ENCODE results near the gene CADPS2.

CADPS2 gene

GRCh38 chr7:122766593-122766992, 119.7 kb downstream of the CADPS2 start:
- DNase-seq = no peak

- DNase-seq = no peak
These were observed 121.4 kb downstream of the CADPS2 start for GRCh38 chr7:122764902-122765301.

- no peak for DNase-seq
These were observed 122.2 kb downstream of the CADPS2 start for GRCh38 chr7:122764020-122764419.

- DNase-seq = no peak
These were observed 124.2 kb downstream of the CADPS2 start for GRCh38 chr7:122762071-122762470.

GRCh38 chr7:122758501-122758900, 127.8 kb downstream of the CADPS2 start:
- DNase-seq = no peak

GRCh38 chr7:122756860-122757259, 129.4 kb downstream of the CADPS2 start:
- DNase-seq = no peak

- no peak for DNase-seq
These were observed 130.6 kb downstream of the CADPS2 start for GRCh38 chr7:122755696-122756095.

- DNase-seq = no peak
These were observed 133.7 kb downstream of the CADPS2 start for GRCh38 chr7:122752583-122752982.

- no peak for DNase-seq
These were observed 135.9 kb downstream of the CADPS2 start for GRCh38 chr7:122750389-122750788.

GRCh38 chr7:122748195-122748594, 138.1 kb downstream of the CADPS2 start:
- DNase-seq = no peak

- no peak for DNase-seq
These were observed 139.3 kb downstream of the CADPS2 start for GRCh38 chr7:122746948-122747347.

- DNase-seq = peak; percentile 26
These were observed 143.0 kb downstream of the CADPS2 start for GRCh38 chr7:122743211-122743610.

- DNase-seq = no peak
These were observed 147.3 kb downstream of the CADPS2 start for GRCh38 chr7:122738947-122739346.

- DNase-seq = no peak
These were observed 150.1 kb downstream of the CADPS2 start for GRCh38 chr7:122736183-122736582.

- DNase-seq = no peak
These were observed 158.5 kb downstream of the CADPS2 start for GRCh38 chr7:122727759-122728158.

- DNase-seq = no peak
These were observed 158.9 kb downstream of the CADPS2 start for GRCh38 chr7:122727354-122727753.

GRCh38 chr7:122726881-122727280, 159.4 kb downstream of the CADPS2 start:
- DNase-seq = no peak

- no peak for DNase-seq
These were observed 161.9 kb downstream of the CADPS2 start for GRCh38 chr7:122724366-122724765.

GRCh38 chr7:122719010-122719578, 167.2 kb downstream of the CADPS2 start:
- DNase-seq = no peak

- no peak for DNase-seq
These were observed 168.7 kb downstream of the CADPS2 start for GRCh38 chr7:122717356-122718089.

- DNase-seq = no peak
These were observed 171.1 kb downstream of the CADPS2 start for GRCh38 chr7:122715183-122715582.

GRCh38 chr7:122710916-122711315, 175.3 kb downstream of the CADPS2 start:
- no peak for DNase-seq

- DNase-seq = no peak
These were observed 176.2 kb downstream of the CADPS2 start for GRCh38 chr7:122709930-122710646.

GRCh38 chr7:122706836-122707235, 179.4 kb downstream of the CADPS2 start:
- DNase-seq = no peak

Measured in NCI-H345 (cell line).